Effector memory CD8-positive, alpha-beta T cell (primary cell): Measurements from ENCODE around the gene LRRC55.

Experiments used
- ATAC-seq: fragments of 150-1000 bp; cut with Tn5 transposase; replicated peaks from 2 replicates; pipeline ENCODE4 v1.10.0; 2021; ENCODE audit warnings: mild to moderate bottlenecking, moderate library complexity
- DNase-seq, 3 experiments: peaks; one replicate each; pipeline ENCODE4 v3.0.0; 2021
- H3K27ac Mint-ChIP-seq, 2 donors: one replicate each; pipeline ENCODE4 v1.8.0; 2022; ENCODE audit warnings: mild to moderate bottlenecking in 2 of 2, mixed read lengths in 2 of 2, moderate library complexity in 2 of 2
- H3K27me3 Mint-ChIP-seq, 2 donors: one replicate each; pipeline ENCODE4 v1.8.0; 2022; ENCODE audit warnings: mixed read lengths in 2 of 2
- H3K36me3 Mint-ChIP-seq: one replicate; pipeline ENCODE4 v1.8.0; 2022; ENCODE audit warnings: mild to moderate bottlenecking, moderate library complexity, mixed read lengths; ENCODE audit not compliant: insufficient read depth
- H3K4me1 Mint-ChIP-seq, 2 donors: one replicate each; pipeline ENCODE4 v1.8.0; 2022; ENCODE audit warnings: low read depth in 2 of 2, mixed read lengths in 2 of 2
- H3K4me3 Mint-ChIP-seq, 2 donors: one replicate each; pipeline ENCODE4 v1.8.0; 2022; ENCODE audit warnings: mild to moderate bottlenecking in 2 of 2, mixed read lengths in 2 of 2, moderate library complexity in 2 of 2
- H3K9me3 Mint-ChIP-seq, 2 donors: one replicate each; pipeline ENCODE4 v1.8.0; 2022; ENCODE audit warnings: mixed read lengths in 2 of 2
- total RNA-seq, 9 experiments: gene quantifications; one replicate each; lab custom pipeline; 2026; lab: John Stamatoyannopoulos, UW

Gene LRRC55
- total RNA-seq: 0 to 0.11 (median 0) reads per million in 9 experiments

- H3K4me1 Mint-ChIP-seq: peaks cover 0 to 2% of the 10 kb centered on the region in 2 donors
- DNase-seq (no peak), ATAC-seq (no peak)
- no peak within 1 kb of the TSS for H3K27ac Mint-ChIP-seq
- H3K9me3 Mint-ChIP-seq: peaks cover 0 to 2% of the 10 kb centered on the region in 2 donors
- H3K36me3 Mint-ChIP-seq: no peaks in the 10 kb centered on the region
- H3K27me3 Mint-ChIP-seq: peaks cover 32 to 41% of the 10 kb centered on the region in 2 donors
- no peak within 1 kb of the TSS for H3K4me3 Mint-ChIP-seq
These were observed at the start of gene LRRC55 for GRCh38 chr11:57181678-57182305. Gene LRRC55, plus strand, starts transcription at chr11:57181953. Its CDS starts 70 bp downstream, at chr11:57182023.

GRCh38 chr11:57133366-57134038 is 48.3 kb upstream of the LRRC55 start:
- Mint-ChIP-seq H3K27ac (no peak overlapping the region), H3K4me1 (no peaks in the 10 kb centered on the region), H3K36me3 (no peaks in the 10 kb centered on the region), H3K4me3 (no peak overlapping the region), H3K27me3 (peaks cover 12 to 29% of the 10 kb centered on the region in 2 donors), H3K9me3 (no peaks in the 10 kb centered on the region)
- DNase-seq (no peak), ATAC-seq (no peak)

- Mint-ChIP-seq H3K4me1 (no peaks in the 10 kb centered on the region), H3K4me3 (no peak overlapping the region), H3K27me3 (peaks cover 11 to 27% of the 10 kb centered on the region in 2 donors)
These were observed 47.5 kb upstream of the LRRC55 start for GRCh38 chr11:57134284-57134683.

GRCh38 chr11:57135020-57135751 is 46.6 kb upstream of the LRRC55 start:
- H3K27me3 Mint-ChIP-seq: peaks cover 6 to 18% of the 10 kb centered on the region in 2 donors
- H3K27ac Mint-ChIP-seq: no peak overlapping the region
- no peaks in the 10 kb centered on the region for H3K4me1 Mint-ChIP-seq
- no peaks in the 10 kb centered on the region for H3K36me3 Mint-ChIP-seq
- DNase-seq (no peak), ATAC-seq (no peak)
- no peaks in the 10 kb centered on the region for H3K9me3 Mint-ChIP-seq
- no peak overlapping the region for H3K4me3 Mint-ChIP-seq

More at GRCh38 chr11:57134284-57134683, 47.5 kb upstream of the LRRC55 start:
- Mint-ChIP-seq H3K36me3 (no peaks in the 10 kb centered on the region), H3K27ac (no peak overlapping the region), H3K9me3 (no peaks in the 10 kb centered on the region)
- ATAC-seq (no peak), DNase-seq (no peak)

GRCh38 chr11:57140568-57140967 is 41.2 kb upstream of the LRRC55 start:
- Mint-ChIP-seq H3K9me3 (peaks cover 0 to 1% of the 10 kb centered on the region in 2 donors), H3K4me1 (no peaks in the 10 kb centered on the region), H3K27me3 (peaks cover 0 to 17% of the 10 kb centered on the region in 2 donors), H3K27ac (no peak overlapping the region), H3K36me3 (no peaks in the 10 kb centered on the region), H3K4me3 (no peak overlapping the region)
- DNase-seq: no peak
- no peak for ATAC-seq

GRCh38 chr11:57143459-57143858 is 38.3 kb upstream of the LRRC55 start:
- Mint-ChIP-seq H3K36me3 (no peaks in the 10 kb centered on the region), H3K4me3 (no peak overlapping the region), H3K4me1 (no peaks in the 10 kb centered on the region), H3K27ac (no peak overlapping the region), H3K27me3 (peaks cover 9 to 22% of the 10 kb centered on the region in 2 donors), H3K9me3 (peaks cover 0 to 1% of the 10 kb centered on the region in 2 donors)
- DNase-seq (no peak), ATAC-seq (no peak)

- no peak for DNase-seq
- no peak for ATAC-seq
- Mint-ChIP-seq H3K4me3 (no peak overlapping the region), H3K4me1 (no peaks in the 10 kb centered on the region), H3K27me3 (peaks cover 11 to 27% of the 10 kb centered on the region in 2 donors), H3K36me3 (no peaks in the 10 kb centered on the region), H3K9me3 (peaks cover 0 to 1% of the 10 kb centered on the region in 2 donors), H3K27ac (no peak overlapping the region)
These were observed 37.7 kb upstream of the LRRC55 start for GRCh38 chr11:57144075-57144474.

GRCh38 chr11:57144531-57145320 is 37.0 kb upstream of the LRRC55 start:
- Mint-ChIP-seq H3K27me3 (peaks cover 11 to 27% of the 10 kb centered on the region in 2 donors), H3K36me3 (no peaks in the 10 kb centered on the region), H3K9me3 (peaks cover 0 to 1% of the 10 kb centered on the region in 2 donors), H3K27ac (no peak overlapping the region), H3K4me3 (no peak overlapping the region), H3K4me1 (no peaks in the 10 kb centered on the region)
- ATAC-seq: no peak
- DNase-seq: no peak

- ATAC-seq (no peak), DNase-seq (no peak)
- H3K4me3 Mint-ChIP-seq: no peak overlapping the region
- no peaks in the 10 kb centered on the region for H3K4me1 Mint-ChIP-seq
- no peaks in the 10 kb centered on the region for H3K36me3 Mint-ChIP-seq
- H3K9me3 Mint-ChIP-seq: peaks cover 0 to 1% of the 10 kb centered on the region in 2 donors
- H3K27ac Mint-ChIP-seq: no peak overlapping the region
- peaks cover 11 to 27% of the 10 kb centered on the region in 2 donors for H3K27me3 Mint-ChIP-seq
These were observed 35.5 kb upstream of the LRRC55 start for GRCh38 chr11:57146301-57146700.

- ATAC-seq: no peak
- Mint-ChIP-seq H3K27ac (no peak overlapping the region), H3K36me3 (no peaks in the 10 kb centered on the region), H3K4me1 (no peaks in the 10 kb centered on the region), H3K4me3 (no peak overlapping the region), H3K27me3 (peaks cover 11 to 23% of the 10 kb centered on the region in 2 donors), H3K9me3 (peaks cover 0 to 1% of the 10 kb centered on the region in 2 donors)
- DNase-seq: no peak
These were observed 33.1 kb upstream of the LRRC55 start for GRCh38 chr11:57148621-57149020.

GRCh38 chr11:57150454-57150917 is 31.3 kb upstream of the LRRC55 start:
- Mint-ChIP-seq H3K27me3 (peaks cover 18 to 19% of the 10 kb centered on the region in 2 donors), H3K36me3 (no peaks in the 10 kb centered on the region), H3K27ac (no peak overlapping the region), H3K4me1 (no peaks in the 10 kb centered on the region), H3K9me3 (no peaks in the 10 kb centered on the region), H3K4me3 (no peak overlapping the region)
- ATAC-seq (no peak), DNase-seq (no peak)

- Mint-ChIP-seq H3K4me1 (no peaks in the 10 kb centered on the region), H3K27ac (no peak overlapping the region), H3K4me3 (no peak overlapping the region), H3K27me3 (peaks cover 24 to 31% of the 10 kb centered on the region in 2 donors), H3K36me3 (no peaks in the 10 kb centered on the region), H3K9me3 (no peaks in the 10 kb centered on the region)
- no peak for ATAC-seq
- no peak for DNase-seq
These were observed 29.6 kb upstream of the LRRC55 start for GRCh38 chr11:57152134-57152533.

- no peak for ATAC-seq
- Mint-ChIP-seq H3K4me3 (no peak overlapping the region), H3K9me3 (peaks cover 0 to 1% of the 10 kb centered on the region in 2 donors), H3K27me3 (peaks cover 21 to 34% of the 10 kb centered on the region in 2 donors), H3K4me1 (no peaks in the 10 kb centered on the region), H3K36me3 (no peaks in the 10 kb centered on the region), H3K27ac (no peak overlapping the region)
- DNase-seq: no peak
These were observed 28.3 kb upstream of the LRRC55 start for GRCh38 chr11:57153448-57153847.
